Activated gamma-delta T cell (primary cell): ENCODE measurements around the gene NDUFS8.

Experiments
- DNase-seq: peaks from one replicate; lab custom pipeline; 2025; lab: John Stamatoyannopoulos, UW

NDUFS8 gene

GRCh38 chr11:68080860-68081259 lies 50.4 kb downstream of the NDUFS8 start:
- DNase-seq: no peak

GRCh38 chr11:68081691-68082090 lies 51.2 kb downstream of the NDUFS8 start:
- DNase-seq: no peak

GRCh38 chr11:68082481-68082880 lies 52.0 kb downstream of the NDUFS8 start:
- no peak for DNase-seq

DNA sequence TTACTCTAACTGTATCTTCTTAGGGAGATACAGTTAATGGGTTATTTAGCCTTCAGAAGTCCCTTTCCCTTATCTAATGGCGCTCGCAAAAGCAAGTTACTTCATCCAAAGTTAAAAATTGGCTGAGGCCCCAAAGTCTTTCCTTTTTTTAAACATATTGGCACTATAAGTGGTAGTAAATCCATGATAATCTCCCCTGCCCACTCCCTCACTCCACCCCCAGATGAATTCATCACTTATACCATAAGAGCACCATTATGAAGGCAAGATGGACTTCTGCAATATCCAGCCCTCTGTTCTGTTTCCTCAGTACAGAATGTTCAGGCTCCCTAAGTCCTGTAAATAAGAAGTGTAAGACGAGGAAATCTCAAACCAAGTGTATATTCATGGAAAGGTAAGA lies 53.0 kb downstream of the NDUFS8 start:
- DNase-seq: no peak
